ENCODE data around the gene MACROD2. TPM values are rescaled to one million over a fixed set of nuclear protein-coding genes. Genes with fewer than 3 reads are reported as not detected.

MACROD2 gene
- total RNA-seq, 4 donors from 2014 or later: 2.1 to 28.1 (median 12.6) TPM

GRCh38 chr20:15740046-15740775 is 1744.9 kb downstream of the MACROD2 start:
- H3K4me1 ChIP-seq: no peaks in the 10 kb centered on the region
- H3K27me3 ChIP-seq: no peaks in the 10 kb centered on the region
- intact Hi-C loops (cut with DNase I; ENCODE audit: low total_unique reads): no loop called here
- no peak overlapping the region for H3K4me3 ChIP-seq
- H3K9me3 ChIP-seq: no peaks in the 10 kb centered on the region
- DNase-seq: no peak
- TF ChIP-seq CTCF (IDR thresholded peaks at IDR 0.05) (no peak), POLR2A (IDR thresholded peaks at IDR 0.05) (no peak)
- no peaks in the 10 kb centered on the region for H3K36me3 ChIP-seq
- H3K27ac ChIP-seq: no peak overlapping the region

- Histone ChIP-seq H3K36me3 (no peaks in the 10 kb centered on the region), H3K4me3 (no peak overlapping the region), H3K27me3 (no peaks in the 10 kb centered on the region), H3K9me3 (no peaks in the 10 kb centered on the region), H3K27ac (no peak overlapping the region), H3K4me1 (no peaks in the 10 kb centered on the region)
- intact Hi-C loops (cut with DNase I; ENCODE audit: low total_unique reads): no loop called here
- TF ChIP-seq POLR2A (IDR thresholded peaks at IDR 0.05) (no peak), CTCF (IDR thresholded peaks at IDR 0.05) (no peak)
- no peak for DNase-seq
These were observed 1746.8 kb downstream of the MACROD2 start for GRCh38 chr20:15742087-15742486.

- Histone ChIP-seq H3K36me3 (no peaks in the 10 kb centered on the region), H3K27ac (no peak overlapping the region), H3K4me1 (no peaks in the 10 kb centered on the region), H3K4me3 (no peak overlapping the region), H3K9me3 (no peaks in the 10 kb centered on the region), H3K27me3 (no peaks in the 10 kb centered on the region)
- DNase-seq: no peak
- TF ChIP-seq POLR2A (IDR thresholded peaks at IDR 0.05): no peak
- TF ChIP-seq CTCF (IDR thresholded peaks at IDR 0.05): no peak
- intact Hi-C loops (cut with DNase I; ENCODE audit: low total_unique reads): no loop called here
These were observed 1747.3 kb downstream of the MACROD2 start for GRCh38 chr20:15742627-15743026.

- no peaks in the 10 kb centered on the region for H3K36me3 ChIP-seq
- H3K27ac ChIP-seq: no peak overlapping the region
- intact Hi-C loops (cut with DNase I; ENCODE audit: low total_unique reads): no loop called here
- H3K4me3 ChIP-seq: no peak overlapping the region
- no peak for TF ChIP-seq POLR2A (IDR thresholded peaks at IDR 0.05)
- no peaks in the 10 kb centered on the region for H3K9me3 ChIP-seq
- H3K27me3 ChIP-seq: no peaks in the 10 kb centered on the region
- no peak for DNase-seq
- no peaks in the 10 kb centered on the region for H3K4me1 ChIP-seq
These were observed 1760.9 kb downstream of the MACROD2 start for GRCh38 chr20:15756002-15756753.

- Histone ChIP-seq H3K36me3 (no peaks in the 10 kb centered on the region), H3K4me1 (no peaks in the 10 kb centered on the region), H3K4me3 (no peak overlapping the region), H3K9me3 (no peaks in the 10 kb centered on the region), H3K27ac (no peak overlapping the region), H3K27me3 (no peaks in the 10 kb centered on the region)
- intact Hi-C loops (cut with DNase I; ENCODE audit: low total_unique reads): no loop called here
- no peak for DNase-seq
- TF ChIP-seq CTCF (IDR thresholded peaks at IDR 0.05) (no peak), POLR2A (IDR thresholded peaks at IDR 0.05) (no peak)
These were observed 1761.4 kb downstream of the MACROD2 start for GRCh38 chr20:15756754-15757115.

Measured in uterus (tissue), 4 donors.